HEK293T (cell line): ENCODE results near the gene TMEM132D.

ENCODE experiments used
- CTCF ChIA-PET: fragments of 350-600 bp; formaldehyde crosslinking; extraction: SDS; loops from one replicate; lab custom pipeline; 2021; ENCODE audit warnings: antibody characterized with exemption, inconsistent platforms; lab: Yijun Ruan, JAX
- POLR2A ChIA-PET: fragments of 350-600 bp; formaldehyde crosslinking; extraction: SDS; loops from one replicate; lab custom pipeline; 2020; ENCODE audit warnings: antibody characterized with exemption, inconsistent platforms; lab: Yijun Ruan, JAX
- DNase-seq: peaks from one replicate; pipeline ENCODE4 v3.0.0; 2012; ENCODE audit warnings: mixed read lengths; ENCODE audit errors: extremely low spot score
- ARNT ChIP-seq: fragments of 450-650 bp; IDR thresholded peaks from 2 replicates; pipeline ENCODE4 v1.6.1; 2017; ENCODE audit warnings: mild to moderate bottlenecking
- BHLHE40 ChIP-seq: fragments of 450-650 bp; IDR thresholded peaks from 2 replicates; pipeline ENCODE4 v1.6.1; 2016; ENCODE audit warnings: mild to moderate bottlenecking, moderate library complexity, borderline replicate concordance
- CTBP1 ChIP-seq: fragments of 450-650 bp; IDR thresholded peaks from 2 replicates; pipeline ENCODE4 v1.6.1; 2016; ENCODE audit warnings: borderline replicate concordance
- ELF4 ChIP-seq: fragments of 450-650 bp; IDR thresholded peaks from 2 replicates; pipeline ENCODE4 v1.6.1; 2017; ENCODE audit warnings: antibody characterized with exemption
- FOXA1 ChIP-seq: fragments of 450-650 bp; IDR thresholded peaks from 2 replicates; pipeline ENCODE4 v1.6.1; 2016; ENCODE audit warnings: mild to moderate bottlenecking
- FOXK2 ChIP-seq: fragments of 450-650 bp; IDR thresholded peaks from 2 replicates; pipeline ENCODE4 v1.6.1; 2016; ENCODE audit warnings: mild to moderate bottlenecking
- FOXM1 ChIP-seq: fragments of 450-650 bp; IDR thresholded peaks from 2 replicates; pipeline ENCODE4 v1.6.1; 2017; ENCODE audit warnings: mild to moderate bottlenecking, borderline replicate concordance
- HDGF ChIP-seq: fragments of 450-650 bp; IDR thresholded peaks from 2 replicates; pipeline ENCODE4 v1.6.1; 2017; ENCODE audit warnings: antibody characterized with exemption, borderline replicate concordance
- L3MBTL2 ChIP-seq: fragments of 450-650 bp; conservative IDR thresholded peaks from 2 replicates; pipeline ENCODE4 v1.6.1; 2016; ENCODE audit warnings: mild to moderate bottlenecking
- LEF1 ChIP-seq: fragments of 450-650 bp; IDR thresholded peaks from 2 replicates; pipeline ENCODE4 v1.6.1; 2017; ENCODE audit warnings: mild to moderate bottlenecking, borderline replicate concordance
- NFRKB ChIP-seq: fragments of 450-650 bp; IDR thresholded peaks from 2 replicates; pipeline ENCODE4 v1.6.1; 2016; ENCODE audit warnings: mild to moderate bottlenecking, moderate library complexity
- SP1 ChIP-seq: fragments of 450-650 bp; IDR thresholded peaks from 2 replicates; pipeline ENCODE4 v1.6.1; 2017
- SUZ12 ChIP-seq: fragments of 450-650 bp; IDR thresholded peaks from 2 replicates; pipeline ENCODE4 v1.6.1; 2016; ENCODE audit warnings: mild to moderate bottlenecking
- TARDBP ChIP-seq: fragments of 450-650 bp; IDR thresholded peaks from 2 replicates; pipeline ENCODE4 v1.6.1; 2016
- ZNF384 ChIP-seq: fragments of 450-650 bp; IDR thresholded peaks from 2 replicates; pipeline ENCODE4 v1.6.1; 2016
- TF ChIP-seq, protein P1 (sequence below): fragments of 450-650 bp; IDR thresholded peaks from 2 replicates; pipeline ENCODE4 v1.6.1; 2016

Gene TMEM132D

DNA sequence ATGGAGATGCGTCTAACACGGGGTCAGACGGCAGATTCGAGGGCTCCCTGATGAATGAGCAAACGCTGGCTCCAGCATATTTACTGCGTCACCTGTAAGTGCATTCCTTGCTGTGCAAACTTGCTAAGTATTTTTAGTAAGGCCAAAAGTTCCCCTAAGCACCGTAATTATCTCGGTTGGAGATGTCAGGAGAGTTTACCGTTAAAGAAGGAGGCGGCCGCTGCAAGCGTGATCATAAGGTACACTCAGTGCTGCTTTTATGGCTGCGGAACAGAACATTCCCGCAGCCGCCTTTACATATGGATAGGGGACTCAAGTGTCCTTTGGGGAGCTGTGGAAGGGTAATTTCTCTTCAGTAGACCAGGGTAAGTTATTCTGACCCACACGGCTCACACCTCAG is 875.0 kb downstream of the TMEM132D start:
- CTCF ChIA-PET: no interaction called here
- TF ChIP-seq HDGF (no peak), L3MBTL2 (no peak), SUZ12 (no peak), SP1 (no peak), BHLHE40 (no peak), ELF4 (no peak), NFRKB (no peak), ZNF384 (no peak), ARNT (no peak), TARDBP (no peak), LEF1 (no peak), FOXM1 (no peak), CTBP1 (no peak), FOXK2 (no peak)
- TF ChIP-seq, protein P1, sequence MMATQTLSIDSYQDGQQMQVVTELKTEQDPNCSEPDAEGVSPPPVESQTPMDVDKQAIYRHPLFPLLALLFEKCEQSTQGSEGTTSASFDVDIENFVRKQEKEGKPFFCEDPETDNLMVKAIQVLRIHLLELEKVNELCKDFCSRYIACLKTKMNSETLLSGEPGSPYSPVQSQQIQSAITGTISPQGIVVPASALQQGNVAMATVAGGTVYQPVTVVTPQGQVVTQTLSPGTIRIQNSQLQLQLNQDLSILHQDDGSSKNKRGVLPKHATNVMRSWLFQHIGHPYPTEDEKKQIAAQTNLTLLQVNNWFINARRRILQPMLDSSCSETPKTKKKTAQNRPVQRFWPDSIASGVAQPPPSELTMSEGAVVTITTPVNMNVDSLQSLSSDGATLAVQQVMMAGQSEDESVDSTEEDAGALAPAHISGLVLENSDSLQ: no peak
- no peak for DNase-seq
- POLR2A ChIA-PET: no interaction called here

DNA sequence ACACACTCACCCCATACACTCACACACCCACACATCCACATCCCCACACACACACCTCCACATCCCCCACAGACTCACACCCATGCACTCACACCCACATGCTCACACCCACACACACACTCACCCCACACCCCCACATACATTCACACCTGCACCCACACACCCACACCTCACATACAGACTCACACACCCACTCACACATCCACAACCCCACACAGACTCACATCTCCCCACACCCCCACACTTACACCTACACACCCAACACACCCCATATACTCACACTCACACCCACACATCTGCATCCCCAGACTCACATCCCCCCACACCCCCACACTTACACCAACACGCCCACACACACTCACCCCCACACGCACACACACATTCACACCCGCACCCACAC is 878.8 kb downstream of the TMEM132D start:
- CTCF ChIA-PET: no interaction called here
- TF ChIP-seq FOXA1 (no peak), ARNT (no peak), HDGF (no peak), NFRKB (no peak), SP1 (no peak), FOXK2 (no peak), FOXM1 (no peak), CTBP1 (no peak), ZNF384 (no peak), TARDBP (no peak), BHLHE40 (no peak), L3MBTL2 (no peak), ELF4 (no peak), LEF1 (no peak), SUZ12 (no peak)
- TF ChIP-seq, protein P1: no peak
- no peak for DNase-seq
- POLR2A ChIA-PET: no interaction called here
